IPS-18a (cell line): ENCODE results near the gene SH3TC1.

ENCODE experiments used
- H3K27ac ChIP-seq: one replicate; pipeline ENCODE4 v1.5.1; 2013; ENCODE audit warnings: low read length
- H3K27me3 ChIP-seq: one replicate; pipeline ENCODE4 v1.6.1; 2013; ENCODE audit warnings: mild to moderate bottlenecking, low read length; ENCODE audit not compliant: control insufficient read depth, insufficient read depth
- H3K36me3 ChIP-seq: one replicate; pipeline ENCODE4 v1.6.1; 2013; ENCODE audit warnings: low read depth, low read length; ENCODE audit not compliant: control insufficient read depth
- H3K4me1 ChIP-seq: one replicate; pipeline ENCODE4 v1.6.1; 2013; ENCODE audit warnings: low read depth, low read length; ENCODE audit not compliant: control insufficient read depth
- H3K4me3 ChIP-seq: one replicate; pipeline ENCODE4 v1.5.1; 2013; ENCODE audit warnings: low read length
- H3K9ac ChIP-seq: one replicate; pipeline ENCODE4 v1.6.1; 2013; ENCODE audit warnings: mild to moderate bottlenecking, low read length, moderate library complexity
- H3K9me3 ChIP-seq: one replicate; pipeline ENCODE4 v1.6.1; 2013; ENCODE audit warnings: low read depth, low read length; ENCODE audit not compliant: control insufficient read depth

SH3TC1 gene

DNA sequence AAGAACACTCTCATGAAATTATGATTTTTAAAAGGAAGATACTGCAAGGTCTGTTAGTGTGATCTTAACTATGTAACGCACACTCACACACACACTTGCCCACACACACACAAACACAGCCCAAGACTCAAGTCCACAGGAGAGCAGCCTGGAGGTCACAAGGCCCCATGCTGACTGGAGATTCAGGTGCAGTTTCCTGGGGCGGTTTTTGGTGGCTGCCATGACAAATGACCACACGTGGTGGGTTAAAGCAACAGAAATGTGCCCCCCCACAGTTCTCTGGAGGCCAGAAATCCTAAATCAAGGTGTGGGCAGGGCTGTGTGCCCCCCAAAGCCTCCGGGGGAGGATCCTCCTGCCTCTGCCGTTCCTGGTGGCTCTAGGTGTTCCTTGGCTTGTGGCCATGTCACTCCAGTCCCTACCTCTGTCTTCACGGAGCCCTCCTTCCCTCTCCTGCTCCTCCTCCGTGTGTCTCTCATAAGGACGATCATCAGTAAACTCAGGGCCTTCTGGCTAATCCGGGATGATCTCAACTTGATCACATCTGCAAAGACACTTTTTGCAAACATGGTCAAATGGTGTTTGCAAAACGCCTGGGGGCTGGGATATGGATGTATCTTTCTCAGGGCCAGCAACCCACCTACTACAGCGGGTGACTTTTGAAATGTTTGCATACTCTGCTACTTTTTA lies 60.8 kb downstream of the SH3TC1 start:
- Histone ChIP-seq H3K9me3 (no peaks in the 10 kb centered on the region), H3K27ac (no peak overlapping the region), H3K4me3 (no peak overlapping the region), H3K9ac (no peak overlapping the region), H3K36me3 (no peaks in the 10 kb centered on the region), H3K4me1 (no peaks in the 10 kb centered on the region), H3K27me3 (no peaks in the 10 kb centered on the region)

DNA sequence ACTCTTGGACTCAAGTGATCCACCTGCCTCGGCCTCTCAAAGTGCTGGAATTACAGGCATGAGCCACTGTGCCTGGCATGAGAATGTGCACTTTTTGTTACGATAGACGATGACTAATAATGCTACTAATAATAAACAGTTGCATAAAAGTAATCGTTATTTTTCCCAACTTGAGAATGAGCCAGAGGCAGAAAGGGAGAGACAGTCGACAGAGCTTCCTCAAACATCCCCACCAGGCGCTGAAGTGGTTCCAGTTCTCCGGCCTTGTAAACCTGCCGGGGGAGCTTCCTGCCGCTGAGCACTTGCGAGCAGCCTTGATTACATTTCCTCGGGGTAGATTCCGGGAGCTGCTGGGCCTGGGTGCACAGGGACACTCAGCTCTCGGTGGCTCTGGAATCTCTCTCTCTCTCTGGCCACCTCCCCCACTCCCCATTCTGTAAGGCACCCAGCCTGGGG lies 61.6 kb downstream of the SH3TC1 start:
- Histone ChIP-seq H3K27me3 (no peaks in the 10 kb centered on the region), H3K9me3 (no peaks in the 10 kb centered on the region), H3K9ac (no peak overlapping the region), H3K4me1 (no peaks in the 10 kb centered on the region), H3K27ac (no peak overlapping the region), H3K36me3 (no peaks in the 10 kb centered on the region), H3K4me3 (no peak overlapping the region)

DNA sequence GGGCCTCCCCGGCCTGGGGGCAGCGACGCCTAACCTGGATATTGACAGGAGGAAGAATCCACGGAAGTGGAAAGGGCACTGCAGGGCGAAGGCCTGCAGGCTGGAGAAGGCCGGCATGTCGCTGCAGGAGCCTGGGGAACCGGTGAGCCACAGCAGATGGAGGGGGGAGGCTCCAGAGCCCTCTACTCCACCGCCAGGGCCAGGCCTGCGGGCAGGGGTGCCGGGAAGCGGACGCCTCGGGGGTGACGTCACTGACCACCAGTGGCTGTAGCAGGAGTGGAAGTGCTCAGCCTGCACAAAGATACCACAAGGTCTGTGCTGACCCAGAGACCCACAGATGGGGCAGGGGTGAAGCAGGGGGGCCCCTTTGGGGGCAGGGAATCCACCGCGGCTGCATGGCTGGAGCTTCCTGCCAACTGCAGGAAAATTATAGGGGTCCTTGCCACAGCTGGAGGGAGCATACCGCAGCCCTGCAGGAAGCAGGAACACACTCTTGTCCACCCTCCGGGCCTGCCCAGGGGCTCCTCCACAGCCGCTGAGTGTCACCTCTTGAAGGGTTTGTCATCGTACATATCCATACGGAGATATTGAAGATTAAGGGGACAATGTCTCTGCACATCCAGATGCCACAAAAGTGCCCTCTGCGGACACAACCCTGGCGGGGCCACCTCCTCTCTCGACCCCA lies 62.9 kb downstream of the SH3TC1 start:
- H3K36me3 ChIP-seq = no peaks in the 10 kb centered on the region
- H3K27ac ChIP-seq = no peak overlapping the region
- no peak overlapping the region for H3K4me3 ChIP-seq
- no peaks in the 10 kb centered on the region for H3K9me3 ChIP-seq
- H3K4me1 ChIP-seq = no peaks in the 10 kb centered on the region
- H3K27me3 ChIP-seq = no peaks in the 10 kb centered on the region
- no peak overlapping the region for H3K9ac ChIP-seq

DNA sequence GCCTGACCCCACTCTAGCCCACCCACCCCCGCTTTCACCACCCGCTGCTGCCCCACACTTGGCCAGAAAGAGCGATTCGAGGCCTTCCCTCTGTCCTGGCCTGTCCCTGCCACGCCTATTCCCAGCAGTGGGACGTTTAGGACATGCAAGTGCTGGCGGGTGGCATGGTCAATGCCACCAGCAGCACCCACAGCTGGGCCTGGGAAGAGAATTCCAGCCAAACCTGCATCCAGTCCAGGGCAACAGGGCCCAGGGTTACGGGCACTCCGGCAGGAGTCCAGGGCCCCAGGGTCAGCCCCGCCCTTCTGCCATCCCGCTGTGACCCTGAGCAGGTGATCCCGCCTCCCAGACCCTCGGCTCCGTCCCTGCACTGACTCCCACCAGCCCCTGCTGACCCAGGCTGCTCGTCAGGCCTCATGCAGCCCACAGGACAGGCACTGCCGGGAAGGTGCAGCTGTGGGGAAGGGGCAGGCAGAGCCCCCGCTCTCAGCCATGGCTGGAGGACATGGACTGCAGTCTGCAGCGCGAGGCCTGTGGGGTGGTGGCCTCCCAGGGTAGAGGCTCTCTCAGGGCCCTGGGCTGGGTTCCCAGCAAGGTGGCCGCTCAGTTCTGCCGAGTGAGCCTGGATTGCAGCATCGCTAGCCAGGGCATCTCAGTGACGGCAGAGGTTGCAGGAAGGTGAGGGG lies 63.7 kb downstream of the SH3TC1 start:
- Histone ChIP-seq H3K4me3 (no peak overlapping the region), H3K36me3 (no peaks in the 10 kb centered on the region), H3K27ac (no peak overlapping the region), H3K27me3 (no peaks in the 10 kb centered on the region), H3K9me3 (no peaks in the 10 kb centered on the region), H3K4me1 (no peaks in the 10 kb centered on the region), H3K9ac (no peak overlapping the region)

DNA sequence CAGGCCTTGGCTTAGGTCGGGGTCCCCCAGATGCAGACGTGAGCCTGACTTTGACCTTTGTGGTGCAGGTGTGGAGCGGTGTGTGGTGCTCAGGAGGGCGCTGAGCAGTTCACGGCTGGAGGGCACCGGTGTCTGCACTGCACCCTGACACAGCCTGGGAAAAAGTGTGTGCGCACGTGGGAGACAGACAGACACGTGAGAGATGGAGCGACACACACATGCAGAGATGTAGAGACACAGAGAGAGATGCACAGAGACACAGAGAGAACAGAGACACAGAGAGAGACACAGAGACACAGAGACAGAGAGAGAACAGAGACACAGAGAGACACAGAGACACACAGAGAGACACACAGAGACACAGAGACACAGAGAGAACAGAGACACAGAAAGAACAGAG lies 64.3 kb downstream of the SH3TC1 start:
- H3K9ac ChIP-seq = no peak overlapping the region
- no peak overlapping the region for H3K4me3 ChIP-seq
- no peaks in the 10 kb centered on the region for H3K9me3 ChIP-seq
- no peak overlapping the region for H3K27ac ChIP-seq
- no peaks in the 10 kb centered on the region for H3K4me1 ChIP-seq
- H3K36me3 ChIP-seq = no peaks in the 10 kb centered on the region
- H3K27me3 ChIP-seq = no peaks in the 10 kb centered on the region

DNA sequence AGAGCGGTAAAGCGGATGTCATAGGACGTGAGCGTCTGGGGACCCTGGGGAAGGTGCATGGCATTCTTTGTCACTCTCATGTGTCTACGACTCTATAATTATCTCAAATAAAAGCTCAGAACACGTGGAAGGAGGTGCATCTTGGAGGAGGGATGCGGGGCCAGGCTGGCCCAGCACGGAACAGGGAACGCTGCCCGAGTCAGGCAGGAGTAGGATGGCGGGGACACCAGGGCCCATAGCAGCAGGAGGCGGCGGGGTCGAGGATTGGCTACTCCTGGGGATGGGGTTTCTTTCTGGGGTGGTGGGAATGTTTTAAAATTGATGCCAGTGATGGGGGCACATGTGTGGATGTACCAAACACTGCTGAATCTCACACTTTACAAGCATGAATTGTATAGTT lies 65.0 kb downstream of the SH3TC1 start:
- Histone ChIP-seq H3K27ac (no peak overlapping the region), H3K4me1 (peaks cover under 1% of the 10 kb centered on the region), H3K9ac (no peak overlapping the region), H3K36me3 (no peaks in the 10 kb centered on the region), H3K27me3 (peaks cover 6% of the 10 kb centered on the region), H3K9me3 (no peaks in the 10 kb centered on the region), H3K4me3 (no peak overlapping the region)

DNA sequence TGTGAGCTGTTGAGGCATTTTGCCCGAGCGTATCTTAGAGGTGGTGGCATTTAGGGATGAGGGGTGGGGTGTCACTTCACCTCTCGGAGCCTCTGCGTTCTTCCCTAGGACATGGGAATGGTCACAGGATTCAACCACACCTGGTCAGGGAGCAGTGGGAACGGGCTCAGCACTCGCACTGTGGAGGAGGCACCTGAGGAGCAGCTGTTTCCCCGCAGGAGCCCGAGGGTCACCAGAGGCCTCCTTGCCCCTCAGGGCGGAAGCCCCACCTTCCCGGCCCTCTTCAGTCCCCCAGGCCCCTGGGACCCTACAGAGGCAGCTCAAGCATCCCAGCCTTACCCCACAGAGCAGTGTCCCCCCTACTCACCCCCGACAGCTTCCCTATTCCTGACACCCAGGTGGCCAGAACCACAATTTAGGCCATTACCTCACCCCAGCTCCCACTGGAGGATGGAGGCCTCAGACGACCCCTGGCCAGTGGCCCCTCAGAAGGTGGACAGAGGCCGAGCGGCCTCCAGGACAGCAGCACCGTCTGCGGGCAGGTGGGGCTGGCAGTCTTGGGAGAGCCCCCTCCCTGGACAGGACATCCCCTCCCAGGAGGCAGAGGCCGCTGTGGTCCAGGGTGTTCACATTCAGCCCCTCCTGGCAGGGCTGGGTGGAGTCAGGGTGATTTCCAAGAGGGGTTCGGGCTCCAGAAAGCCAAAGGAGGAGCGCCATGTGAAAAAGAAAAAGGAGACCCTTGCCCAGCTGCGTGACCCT lies 66.3 kb downstream of the SH3TC1 start:
- Histone ChIP-seq H3K36me3 (no peaks in the 10 kb centered on the region), H3K9me3 (no peaks in the 10 kb centered on the region), H3K27ac (no peak overlapping the region), H3K27me3 (peaks cover 14% of the 10 kb centered on the region), H3K9ac (no peak overlapping the region), H3K4me1 (peaks cover 3% of the 10 kb centered on the region), H3K4me3 (no peak overlapping the region)

DNA sequence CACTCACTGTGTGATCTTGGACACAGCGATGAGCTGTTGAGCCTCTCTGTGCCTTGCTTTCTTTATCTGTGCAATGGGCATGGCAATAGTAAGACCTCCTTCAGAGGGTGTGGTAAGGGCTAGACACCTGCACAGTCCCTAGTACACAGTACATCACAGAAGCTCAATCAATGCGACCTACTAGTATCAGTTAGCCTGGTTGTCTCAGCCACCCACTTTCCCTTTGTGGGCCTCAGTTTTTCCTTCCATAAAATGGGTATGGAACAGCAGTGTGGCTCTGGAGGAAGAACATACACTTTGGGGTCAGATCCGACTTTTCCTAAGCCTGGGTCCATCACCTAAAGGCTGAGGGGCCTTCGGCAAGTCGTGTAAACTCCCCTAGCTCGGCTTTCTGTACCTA lies 67.0 kb downstream of the SH3TC1 start:
- no peaks in the 10 kb centered on the region for H3K9me3 ChIP-seq
- H3K4me1 ChIP-seq = peaks cover 3% of the 10 kb centered on the region
- peaks cover 21% of the 10 kb centered on the region for H3K27me3 ChIP-seq
- H3K9ac ChIP-seq = no peak overlapping the region
- H3K4me3 ChIP-seq = no peak overlapping the region
- H3K36me3 ChIP-seq = no peaks in the 10 kb centered on the region
- H3K27ac ChIP-seq = no peak overlapping the region

DNA sequence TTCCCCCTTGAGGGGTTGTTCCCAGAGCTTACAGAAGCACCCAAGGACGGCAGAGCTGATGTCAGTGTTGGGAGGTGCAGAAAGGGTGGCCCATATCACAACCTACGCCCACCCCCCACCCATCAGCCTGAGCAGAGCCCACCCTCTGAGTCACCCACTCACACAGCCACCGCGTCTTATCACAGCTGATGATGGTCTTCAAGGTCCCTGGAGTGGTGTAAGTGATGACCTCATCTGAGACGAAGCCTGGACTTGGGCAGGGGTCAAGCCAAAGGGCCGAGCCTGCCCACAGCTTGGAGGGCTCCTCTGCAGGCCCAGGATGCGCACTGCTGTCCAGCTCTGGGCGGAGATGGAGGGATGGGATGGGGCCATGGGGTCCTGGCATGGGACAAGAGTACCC lies 67.4 kb downstream of the SH3TC1 start:
- no peak overlapping the region for H3K9ac ChIP-seq
- no peak overlapping the region for H3K4me3 ChIP-seq
- H3K27me3 ChIP-seq = peaks cover 26% of the 10 kb centered on the region
- no peaks in the 10 kb centered on the region for H3K9me3 ChIP-seq
- no peaks in the 10 kb centered on the region for H3K36me3 ChIP-seq
- H3K27ac ChIP-seq = no peak overlapping the region
- H3K4me1 ChIP-seq = peaks cover 3% of the 10 kb centered on the region

DNA sequence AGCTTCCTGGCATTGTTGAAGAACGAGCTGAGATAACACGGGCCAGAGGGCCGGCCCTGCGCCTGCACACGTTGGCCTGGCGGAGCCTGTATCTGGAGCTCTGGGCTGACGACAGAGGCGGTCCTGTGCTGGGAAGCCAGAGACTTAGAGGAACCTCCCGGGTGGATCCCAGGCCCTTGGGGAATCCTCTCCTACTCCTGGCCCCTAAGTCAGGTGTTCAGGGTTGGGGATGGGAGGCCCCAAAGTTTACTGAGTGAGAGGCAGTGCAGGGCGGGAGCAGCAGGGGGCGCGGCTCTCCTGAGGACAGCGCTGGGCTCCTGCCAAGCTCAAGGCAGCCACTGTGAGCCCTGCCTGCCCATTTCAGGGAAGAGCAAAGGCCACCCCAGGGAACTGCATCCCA lies 68.0 kb downstream of the SH3TC1 start:
- H3K4me1 ChIP-seq = peaks cover 3% of the 10 kb centered on the region
- peaks cover 30% of the 10 kb centered on the region for H3K27me3 ChIP-seq

DNA sequence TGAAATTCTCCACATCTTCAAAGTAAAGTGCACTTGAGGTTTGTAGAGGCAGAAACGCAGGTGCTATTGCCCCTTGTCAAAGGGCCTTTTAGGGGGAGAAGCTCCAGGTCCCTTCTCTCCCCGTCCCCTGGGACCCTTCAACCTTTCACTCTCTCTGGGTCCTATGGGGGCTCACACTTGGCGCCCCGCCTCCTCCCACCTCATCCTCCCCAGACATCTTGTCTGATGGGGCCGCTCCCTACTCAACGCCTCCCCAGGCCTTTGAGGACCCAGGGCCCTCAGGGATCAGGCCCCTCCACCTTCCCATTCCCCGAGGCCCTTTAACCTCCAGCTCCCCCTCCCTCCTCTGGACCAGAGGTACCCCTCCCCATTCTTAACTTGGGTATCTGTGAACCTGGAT lies 69.1 kb downstream of the SH3TC1 start:
- peaks cover 3% of the 10 kb centered on the region for H3K4me1 ChIP-seq
- no peaks in the 10 kb centered on the region for H3K9me3 ChIP-seq
- no peaks in the 10 kb centered on the region for H3K36me3 ChIP-seq
- H3K4me3 ChIP-seq = no peak overlapping the region
- H3K27me3 ChIP-seq = peaks cover 30% of the 10 kb centered on the region
- H3K27ac ChIP-seq = no peak overlapping the region
- H3K9ac ChIP-seq = no peak overlapping the region

More for the DNA sequence above, 68.0 kb downstream of the SH3TC1 start:
- H3K36me3 ChIP-seq = no peaks in the 10 kb centered on the region
- no peak overlapping the region for H3K9ac ChIP-seq
- H3K4me3 ChIP-seq = no peak overlapping the region
- no peak overlapping the region for H3K27ac ChIP-seq
- no peaks in the 10 kb centered on the region for H3K9me3 ChIP-seq
